H1 (cell line): Measurements from ENCODE around the gene SLC46A3. TPM values are rescaled to one million over a fixed set of nuclear protein-coding genes. Genes with fewer than 3 reads are reported as not detected.

Source experiments
- CBX5 ChIP-seq: fragments of 300-800, 300-1000 bp; sonication (generic); IDR thresholded peaks from 2 replicates; pipeline ENCODE4 v1.7.1; 2016; ENCODE audit warnings: antibody characterized with exemption, low read length, low read depth
- CBX8 ChIP-seq: fragments of 300-800, 300-1000 bp; sonication (generic); IDR thresholded peaks from 2 replicates; pipeline ENCODE4 v1.7.1; 2016; ENCODE audit warnings: low read depth, low read length, borderline replicate concordance
- CHD7 ChIP-seq: fragments of 300-600 bp; sonication (generic); IDR thresholded peaks from 2 replicates; pipeline ENCODE4 v1.7.1; 2012; ENCODE audit warnings: low read length, moderate library complexity, mild to moderate bottlenecking, inconsistent platforms; ENCODE audit not compliant: insufficient replicate concordance
- CTCF ChIP-seq, 3 experiments: IDR thresholded peaks; 1 replicate in 2 of 3; 2 replicates in 1 of 3; pipeline versions ENCODE4 v1.5.1 to v1.6.1; 2011; ENCODE audit warnings: low read length in 3 of 3, mild to moderate bottlenecking in 3 of 3, inconsistent platforms in 2 of 3, low read depth in 1 of 3, moderate library complexity in 1 of 3; ENCODE audit not compliant: insufficient read depth in 1 of 3; ENCODE audit errors: control extremely low read depth in 1 of 3
- KDM5A ChIP-seq: fragments of 200-600 bp; IDR thresholded peaks from 2 replicates; pipeline ENCODE4 v1.7.1; 2012; ENCODE audit warnings: mild to moderate bottlenecking, low read length, inconsistent platforms, mixed read lengths
- MAX ChIP-seq: IDR thresholded peaks from 2 replicates; pipeline ENCODE4 v1.6.1; 2012; ENCODE audit warnings: inconsistent platforms
- SIN3A ChIP-seq, 2 experiments: IDR thresholded peaks in 1 of 2; conservative IDR thresholded peaks in 1 of 2; 2 replicates each; pipeline ENCODE4 v1.6.1; 2011 to 2012; ENCODE audit warnings: low read length in 2 of 2, improper control_type of control experiment in 1 of 2, low read depth in 1 of 2, mild to moderate bottlenecking in 1 of 2
- SP1 ChIP-seq: IDR thresholded peaks from 2 replicates; pipeline ENCODE4 v1.6.1; 2011; ENCODE audit warnings: low read depth, low read length
- polyA plus RNA-seq, 7 experiments: library from polyadenylated mRNA; depleted of rRNA in 3 of 7; stranded (reverse) in 5 of 7; unstranded in 2 of 7; fragments of >200 nt in 5 of 7; fragments of 200-250 nt in 2 of 7; gene quantifications; 1 replicate in 5 of 7; 2 replicates in 1 of 7; 4 replicates in 1 of 7; pipeline versions ENCODE4 v1.2.1 to v1.2.3, GENCODE V29; 2011 to 2013; ENCODE audit warnings: missing spikeins in 2 of 7, mixed read lengths in 2 of 7
- total RNA-seq: library from RNA; stranded (reverse); fragmentation: NEBNext Ultra II Directional; extraction: Animal tissue kit (Norgen Biotek cat#: 25700); gene quantifications from 2 replicates; pipeline ENCODE4 v1.2.1, GENCODE V29; 2021

The SLC46A3 gene
- total and polyA plus RNA-seq, 2 of the 8 experiments (the other 6 are each of a cell fraction or from before 2014, with no cell fraction given) = 0.39 to 0.67 TPM

GRCh38 chr13:28666897-28667488, 51.8 kb downstream of the SLC46A3 start (continued):
- TF ChIP-seq CHD7 (no peak), CTCF (IDR thresholded peaks at IDR 0.05; ENCODE audit: control extremely low read depth in 1 of 3, insufficient read depth in 1 of 3, low read depth in 1 of 3, low read length in 3 of 3) (no peak), CBX8 (no peak), KDM5A (no peak), CBX5 (no peak), MAX (no peak), SP1 (no peak), SIN3A (conservative IDR thresholded peaks at IDR 0.05 in 1 of 2, IDR thresholded peaks at IDR 0.05 in 1 of 2; ENCODE audit: low read depth in 1 of 2, low read length in 2 of 2) (no peak)
